WTC11 (cell line): ENCODE data around the gene NRN1L. TPM values are rescaled to one million over a fixed set of nuclear protein-coding genes. Genes with fewer than 3 reads are reported as not detected.

Experiments
- ATAC-seq: fragments of 200-7000 bp; cut with Tn5 transposase; 2 replicates; pipeline ENCODE4 v1.10.0; 2021; ENCODE audit warnings: mild to moderate bottlenecking, moderate library complexity
- CTCF ChIA-PET: fragments of 300-600 bp; sonication (Branson Sonifier 250); formaldehyde crosslinking; loops from one replicate; lab custom pipeline; 2021; ENCODE audit warnings: antibody characterized with exemption; lab: Charles Lee
- POLR2A ChIA-PET: fragments of 350-600 bp; sonication (Branson Sonifier 250); formaldehyde crosslinking; loops from one replicate; lab custom pipeline; 2021; ENCODE audit warnings: antibody characterized with exemption; lab: Charles Lee
- DNase-seq: peaks from one replicate; pipeline ENCODE4 v3.0.0; 2021; ENCODE audit warnings: low spot score
- H3K27ac Mint-ChIP-seq: 2 replicates; pipeline ENCODE4 v1.8.0; 2021; ENCODE audit warnings: mixed read lengths
- H3K27me3 Mint-ChIP-seq: 2 replicates; pipeline ENCODE4 v1.8.0; 2021; ENCODE audit warnings: low read depth, mild to moderate bottlenecking, moderate library complexity, mixed read lengths
- H3K36me3 Mint-ChIP-seq: 2 replicates; pipeline ENCODE4 v1.8.0; 2021; ENCODE audit warnings: mixed read lengths
- H3K4me1 Mint-ChIP-seq: 2 replicates; pipeline ENCODE4 v1.8.0; 2022; ENCODE audit warnings: mixed read lengths
- H3K4me3 Mint-ChIP-seq: 2 replicates; pipeline ENCODE4 v1.8.0; 2021; ENCODE audit warnings: mild to moderate bottlenecking, moderate library complexity, mixed read lengths
- H3K9me3 Mint-ChIP-seq: 2 replicates; pipeline ENCODE4 v1.8.0; 2021; ENCODE audit warnings: mixed read lengths
- ARID4B ChIP-seq: sonication (generic); formaldehyde crosslinking; IDR thresholded peaks from 2 replicates; pipeline ENCODE4 v1.8.0; 2023; ENCODE audit warnings: missing genetic modification reagents, mild to moderate bottlenecking, borderline replicate concordance
- CREB1 ChIP-seq: sonication (generic); formaldehyde crosslinking; IDR thresholded peaks from 2 replicates; pipeline ENCODE4 v1.8.0; 2023; ENCODE audit warnings: mild to moderate bottlenecking, missing genetic modification reagents
- CTCF ChIP-seq: fragments of 200-600 bp; IDR thresholded peaks from 2 replicates; pipeline ENCODE4 v1.8.0; 2022; ENCODE audit warnings: antibody characterized with exemption
- E2F4 ChIP-seq: sonication (generic); formaldehyde crosslinking; IDR thresholded peaks from 2 replicates; pipeline ENCODE4 v1.8.1; 2022; ENCODE audit warnings: low read depth, mild to moderate bottlenecking, moderate library complexity, missing genetic modification reagents, borderline replicate concordance
- ELF4 ChIP-seq: sonication (generic); formaldehyde crosslinking; IDR thresholded peaks from 2 replicates; pipeline ENCODE4 v1.8.1; 2022; ENCODE audit warnings: low read depth, mild to moderate bottlenecking, moderate library complexity, missing genetic modification reagents
- ETV6 ChIP-seq: sonication (generic); formaldehyde crosslinking; IDR thresholded peaks from 2 replicates; pipeline ENCODE4 v1.8.1; 2022; ENCODE audit warnings: mild to moderate bottlenecking, missing genetic modification reagents
- FOXK1 ChIP-seq: sonication (generic); formaldehyde crosslinking; IDR thresholded peaks from 2 replicates; pipeline ENCODE4 v1.8.0; 2022; ENCODE audit warnings: mild to moderate bottlenecking, moderate library complexity, missing genetic modification reagents
- FOXP1 ChIP-seq: sonication (generic); formaldehyde crosslinking; IDR thresholded peaks from 2 replicates; pipeline ENCODE4 v1.8.0; 2022; ENCODE audit warnings: missing genetic modification reagents, mild to moderate bottlenecking, moderate library complexity, borderline replicate concordance
- FOXP4 ChIP-seq: sonication (generic); formaldehyde crosslinking; IDR thresholded peaks from 2 replicates; pipeline ENCODE4 v1.8.0; 2022; ENCODE audit warnings: mild to moderate bottlenecking, missing genetic modification reagents
- HMGA2 ChIP-seq: fragments of 250-450 bp; sonication (Bioruptor Pico); IDR thresholded peaks from 2 replicates; pipeline ENCODE4 v1.4.0; 2021; ENCODE audit warnings: mild to moderate bottlenecking, moderate library complexity
- HMGXB4 ChIP-seq: sonication (generic); formaldehyde crosslinking; IDR thresholded peaks from 2 replicates; pipeline ENCODE4 v1.8.1; 2023; ENCODE audit warnings: mild to moderate bottlenecking, moderate library complexity, missing genetic modification reagents
- IRF2 ChIP-seq: sonication (generic); formaldehyde crosslinking; IDR thresholded peaks from 2 replicates; pipeline ENCODE4 v1.8.0; 2022; ENCODE audit warnings: low read depth, missing genetic modification reagents, borderline replicate concordance
- JUN ChIP-seq: sonication (generic); formaldehyde crosslinking; IDR thresholded peaks from 2 replicates; pipeline ENCODE4 v1.8.0; 2023; ENCODE audit warnings: mild to moderate bottlenecking, missing genetic modification reagents
- KAT7 ChIP-seq: sonication (generic); formaldehyde crosslinking; IDR thresholded peaks from 2 replicates; pipeline ENCODE4 v1.8.1; 2023; ENCODE audit warnings: missing genetic modification reagents, mild to moderate bottlenecking, borderline replicate concordance
- NR1H2 ChIP-seq: sonication (generic); formaldehyde crosslinking; IDR thresholded peaks from 2 replicates; pipeline ENCODE4 v1.9.0; 2021; ENCODE audit warnings: mild to moderate bottlenecking, moderate library complexity, missing genetic modification reagents
- STAT6 ChIP-seq: sonication (generic); formaldehyde crosslinking; conservative IDR thresholded peaks from 2 replicates; pipeline ENCODE4 v1.8.1; 2023; ENCODE audit warnings: mild to moderate bottlenecking, low read depth, missing genetic modification reagents, moderate library complexity
- TCF7 ChIP-seq: sonication (generic); formaldehyde crosslinking; IDR thresholded peaks from 2 replicates; pipeline ENCODE4 v1.8.0; 2022; ENCODE audit warnings: mild to moderate bottlenecking, low read depth, missing genetic modification reagents, moderate library complexity
- ZBTB43 ChIP-seq: sonication (generic); formaldehyde crosslinking; IDR thresholded peaks from 2 replicates; pipeline ENCODE4 v1.8.1; 2023; ENCODE audit warnings: mild to moderate bottlenecking, missing genetic modification reagents
- ZNF121 ChIP-seq: sonication (generic); formaldehyde crosslinking; IDR thresholded peaks from 2 replicates; pipeline ENCODE4 v1.8.0; 2023; ENCODE audit warnings: missing genetic modification reagents
- ZNF396 ChIP-seq: fragments of 250-450 bp; sonication (Bioruptor Pico); IDR thresholded peaks from 2 replicates; pipeline ENCODE4 v1.8.0; 2021; ENCODE audit warnings: mild to moderate bottlenecking, moderate library complexity, borderline replicate concordance
- total RNA-seq: library from RNA; stranded (reverse); gene quantifications from 3 replicates; pipeline ENCODE4 v1.2.3, GENCODE V29; 2021

The NRN1L gene
- total RNA-seq, 1 experiment from 2014 or later: 12.4 TPM

GRCh38 chr16:67842509-67843342 is 42.0 kb upstream of the NRN1L start:
- Mint-ChIP-seq H3K9me3 (no peaks in the 10 kb centered on the region), H3K4me1 (peaks cover 43% of the 10 kb centered on the region), H3K4me3 (peak overlapping the region; percentile 94), H3K27me3 (no peaks in the 10 kb centered on the region), H3K36me3 (no peaks in the 10 kb centered on the region), H3K27ac (peak overlapping the region; percentile 91)
- CTCF ChIA-PET: interaction anchor here (0.8 to 4.4 kb wide), 5 partner anchors 23 to 243 kb away, joined by 3 to 58 read pairs (median 16); partner anchors contain the start of genes NFATC3 and NRN1L
- peak; percentile 59 for DNase-seq
- POLR2A ChIA-PET: interaction anchor here (1.5 kb wide), 1 partner anchor 26 kb away, joined by 4 read pairs; no protein-coding TSS in a partner anchor
- ATAC-seq: peak; percentile 1
- no peak for TF ChIP-seq ARID4B (CRISPR knock-in tag)
- peak; percentile 79; the same call in 1 of the 2 replicates for TF ChIP-seq JUN (CRISPR knock-in tag)
- no peak for TF ChIP-seq ZNF396 (CRISPR knock-in tag)
- TF ChIP-seq CREB1: no peak
- TF ChIP-seq E2F4 (CRISPR knock-in tag): 0 out of 2 replicates have a peak, but pooled peaks have one; percentile 19
- peak; percentile 85 for TF ChIP-seq ETV6 (CRISPR knock-in tag)
- TF ChIP-seq NR1H2 (CRISPR knock-in tag): no peak
- TF ChIP-seq HMGXB4: peak; percentile 60; the same call in 1 of the 2 replicates
- peak; percentile 76 for TF ChIP-seq FOXP1 (CRISPR knock-in tag)
- peak; percentile 70; the same call in 1 of the 2 replicates for TF ChIP-seq TCF7
- TF ChIP-seq ELF4 (CRISPR knock-in tag): no peak
- peak; percentile 55; the same call in 1 of the 2 replicates for TF ChIP-seq ZBTB43 (CRISPR knock-in tag)
- TF ChIP-seq HMGA2 (CRISPR knock-in tag): no peak
- TF ChIP-seq ZNF121 (CRISPR knock-in tag): no peak
- peak; percentile 63 for TF ChIP-seq FOXK1
- TF ChIP-seq CTCF: no peak
- no peak for TF ChIP-seq STAT6 (CRISPR knock-in tag)
- TF ChIP-seq IRF2 (CRISPR knock-in tag): 0 out of 2 replicates have a peak, but pooled peaks have one; percentile 48
- peak; percentile 82; the same call in 1 of the 2 replicates for TF ChIP-seq FOXP4 (CRISPR knock-in tag)
- TF ChIP-seq KAT7 (CRISPR knock-in tag): 0 out of 2 replicates have a peak, but pooled peaks have one; percentile 62
